GM12878 (cell line): ENCODE data around the gene GPAT3. TPM values are rescaled to one million over a fixed set of nuclear protein-coding genes. Genes with fewer than 3 reads are reported as not detected.

Experiments
- ATAC-seq: fragments of 200-7000 bp; cut with Tn5 transposase; 3 replicates; pipeline ENCODE4 v1.9.1; 2020; ENCODE audit warnings: mild to moderate bottlenecking, moderate library complexity
- BruUV-seq: library from RNA; stranded (reverse); fragments of 400-500 nt; replicated peaks from 2 replicates; lab custom pipeline; 2021; lab: Mats Ljungman, UMichigan
- CTCF ChIA-PET: fragments of 300-600 bp; sonication (Branson Sonifier 250); formaldehyde crosslinking; extraction: SDS; loops from one replicate; lab custom pipeline; 2021; ENCODE audit warnings: inconsistent platforms; lab: Yijun Ruan, JAX
- POLR2A ChIA-PET: fragments of 350-600 bp; formaldehyde crosslinking; extraction: SDS; loops from one replicate; lab custom pipeline; 2021; ENCODE audit warnings: inconsistent platforms; lab: Charles Lee
- RAD21 ChIA-PET: fragments of 300-600 bp; sonication (Branson Sonifier 250); formaldehyde crosslinking; loops from one replicate; lab custom pipeline; 2023; ENCODE audit warnings: antibody characterized with exemption; ENCODE audit not compliant: unreplicated experiment; lab: Charles Lee
- SMC1A ChIA-PET: fragments of 300-600 bp; sonication (Branson Sonifier 250); formaldehyde crosslinking; loops from one replicate; lab custom pipeline; 2023; ENCODE audit not compliant: unreplicated experiment, uncharacterized antibody; lab: Charles Lee
- DNase-seq: peaks from one replicate; pipeline ENCODE4 v3.0.0-alpha.2; 2011; ENCODE audit warnings: low read depth, low spot score
- FAIRE-seq: peaks from 3 replicates; lab custom pipeline; 2011; peaks lifted over from hg19 to GRCh38; lab: Jason Lieb, UNC
- H2AFZ ChIP-seq: 2 replicates; pipeline ENCODE4 v1.6.0; 2011; ENCODE audit warnings: low read depth, low read length, control low read depth; ENCODE audit not compliant: control insufficient read depth
- H3K27ac ChIP-seq: 2 replicates; pipeline ENCODE4 v1.5.1; 2011; ENCODE audit warnings: control low read depth; ENCODE audit not compliant: control insufficient read depth, insufficient read depth
- H3K27me3 ChIP-seq, 2 experiments: replicated peaks in 1 of 2; 2 replicates each; pipeline versions ENCODE4 v1.6.0 to v1.6.1; 2011; ENCODE audit warnings: low read length in 1 of 2; ENCODE audit not compliant: control insufficient read depth in 2 of 2, insufficient read depth in 2 of 2
- H3K36me3 ChIP-seq, 2 experiments: 2 replicates each; pipeline ENCODE4 v1.5.1; 2011; ENCODE audit warnings: low read length in 1 of 2; ENCODE audit not compliant: control insufficient read depth in 2 of 2, insufficient read depth in 2 of 2
- H3K4me1 ChIP-seq: 2 replicates; pipeline ENCODE4 v1.6.1; 2011; ENCODE audit warnings: mild to moderate bottlenecking, low read length, moderate library complexity, mixed read lengths; ENCODE audit not compliant: control insufficient read depth, insufficient read depth
- H3K4me2 ChIP-seq: 2 replicates; pipeline ENCODE4 v1.6.0; 2011; ENCODE audit warnings: control low read depth; ENCODE audit not compliant: control insufficient read depth, insufficient read depth
- H3K4me3 ChIP-seq: fragments of 200-600 bp; sonication (generic); 2 replicates; pipeline ENCODE4 v1.5.1; 2016
- H3K79me2 ChIP-seq: 2 replicates; pipeline ENCODE4 v1.6.0; 2011; ENCODE audit warnings: low read length; ENCODE audit not compliant: control insufficient read depth, insufficient read depth
- H3K9ac ChIP-seq: 2 replicates; pipeline ENCODE4 v1.8.0; 2011; ENCODE audit warnings: low read length, control low read depth, mixed read lengths; ENCODE audit not compliant: control insufficient read depth, insufficient read depth
- H3K9me3 ChIP-seq: replicated peaks from 3 replicates; pipeline ENCODE4 v1.5.1; 2011; ENCODE audit warnings: mild to moderate bottlenecking, low read length; ENCODE audit not compliant: control insufficient read depth, insufficient read depth
- H4K20me1 ChIP-seq: 2 replicates; pipeline ENCODE4 v1.6.0; 2011; ENCODE audit not compliant: control insufficient read depth, insufficient read depth
- EZH2 ChIP-seq: IDR thresholded peaks from 2 replicates; pipeline ENCODE4 v1.6.1; 2012; ENCODE audit warnings: low read depth, mild to moderate bottlenecking, control low read depth, inconsistent platforms, low read length, borderline replicate concordance; ENCODE audit not compliant: control insufficient read depth
- MTA3 ChIP-seq: IDR thresholded peaks from 2 replicates; pipeline ENCODE4 v1.6.1; 2012; ENCODE audit warnings: low read length, inconsistent platforms, borderline replicate concordance
- POU2F2 ChIP-seq: IDR thresholded peaks from 3 replicates; pipeline ENCODE4 v1.6.1; 2011; ENCODE audit warnings: low read depth, mild to moderate bottlenecking, low read length, borderline replicate concordance
- RAD21 ChIP-seq: IDR thresholded peaks from 2 replicates; pipeline ENCODE4 v1.6.1; 2011; ENCODE audit warnings: mild to moderate bottlenecking, low read depth, low read length, moderate library complexity; ENCODE audit not compliant: insufficient read depth
- RUNX3 ChIP-seq: IDR thresholded peaks from 2 replicates; pipeline ENCODE4 v1.6.1; 2012; ENCODE audit warnings: low read length, inconsistent platforms
- SKIL ChIP-seq: fragments of 450-650 bp; IDR thresholded peaks from 2 replicates; pipeline ENCODE4 v1.6.1; 2017; ENCODE audit warnings: mild to moderate bottlenecking, low read depth, inconsistent platforms; ENCODE audit not compliant: poor library complexity, severe bottlenecking
- SMC3 ChIP-seq: IDR thresholded peaks from 2 replicates; pipeline ENCODE4 v1.6.1; 2011; ENCODE audit warnings: low read length, improper control_type of control experiment, borderline replicate concordance
- WGBS: methylation state at CpG from one replicate; pipeline ENCODE4 v1.1.6; 2016; ENCODE audit warnings: low lambda C conversion rate; ENCODE audit not compliant: insufficient replicate concordance, insufficient coverage; ENCODE audit errors: missing lambda C conversion rate; 5-methylcytosine and 5-hydroxymethylcytosine counted together
- in situ Hi-C: fragments of 300-500 bp; cut with MboI; formaldehyde crosslinking; loops from 9 replicates; pipeline ENCODE4 v1.14.3; 2018; ENCODE audit warnings: mixed read lengths
- intact Hi-C: fragments of 100-400 bp; cut with micrococcal nuclease; formaldehyde crosslinking; loops from one replicate; pipeline ENCODE4 v1.14.2; 2022; ENCODE audit not compliant: unreplicated experiment
- polyA plus RNA-seq, 11 experiments: library from polyadenylated mRNA; depleted of rRNA in 4 of 11; unstranded in 6 of 11; stranded (reverse) in 5 of 11; fragments of >200 nt; fragmentation: Nextera tagmentation in 4 of 11; fragmentation: Illumina TruSeq in 1 of 11; extraction: Ambion mirVana in 4 of 11; extraction: Trizol in 1 of 11; gene quantifications; 1 replicate in 1 of 11; 2 replicates in 10 of 11; pipeline versions ENCODE4 v1.2.1 to v1.2.3, GENCODE V29; 2011 to 2016; ENCODE audit warnings: inconsistent platforms in 2 of 11, missing spikeins in 2 of 11, low read depth in 1 of 11
- total RNA-seq, 4 experiments: library from RNA; depleted of rRNA in 3 of 4; stranded (reverse); fragments of >200 nt in 3 of 4; fragmentation: Illumina TruSeq in 1 of 4; extraction: Trizol in 1 of 4; gene quantifications; 2 replicates each; pipeline versions ENCODE4 v1.2.1 to v1.2.3, GENCODE V29; 2013 to 2021
- TF ChIP-seq, protein P1 (sequence below), 3 experiments: IDR thresholded peaks in 2 of 3; conservative IDR thresholded peaks in 1 of 3; 2 replicates each; pipeline ENCODE4 v1.5.1; 2011; ENCODE audit warnings: low read depth in 3 of 3, low read length in 3 of 3, mild to moderate bottlenecking in 3 of 3, control low read depth in 2 of 3, moderate library complexity in 2 of 3, inconsistent platforms in 1 of 3, mixed read lengths in 1 of 3; ENCODE audit not compliant: control insufficient read depth in 2 of 3, insufficient read depth in 1 of 3; ENCODE audit errors: extremely low read depth in 1 of 3
- TF ChIP-seq, protein P2 (sequence below): IDR thresholded peaks from 2 replicates; pipeline ENCODE4 v1.6.1; 2011; ENCODE audit warnings: mild to moderate bottlenecking, low read depth, low read length, moderate library complexity; ENCODE audit not compliant: insufficient replicate concordance
- TF ChIP-seq, protein P3 (sequence below): fragments of 150-350 bp; IDR thresholded peaks from 2 replicates; pipeline ENCODE4 v1.6.1; 2014; ENCODE audit warnings: mild to moderate bottlenecking, low read depth, low read length
- TF ChIP-seq, protein P4 (sequence below): IDR thresholded peaks from 2 replicates; pipeline ENCODE4 v1.6.1; 2012; ENCODE audit warnings: low read depth, low read length, improper control_type of control experiment

Gene GPAT3
- total and polyA plus RNA-seq, 10 of the 15 experiments (the other 5 are each of a cell fraction or from before 2014, with no cell fraction given), result 0.26 to 1.1 (median 0.52) TPM

DNA sequence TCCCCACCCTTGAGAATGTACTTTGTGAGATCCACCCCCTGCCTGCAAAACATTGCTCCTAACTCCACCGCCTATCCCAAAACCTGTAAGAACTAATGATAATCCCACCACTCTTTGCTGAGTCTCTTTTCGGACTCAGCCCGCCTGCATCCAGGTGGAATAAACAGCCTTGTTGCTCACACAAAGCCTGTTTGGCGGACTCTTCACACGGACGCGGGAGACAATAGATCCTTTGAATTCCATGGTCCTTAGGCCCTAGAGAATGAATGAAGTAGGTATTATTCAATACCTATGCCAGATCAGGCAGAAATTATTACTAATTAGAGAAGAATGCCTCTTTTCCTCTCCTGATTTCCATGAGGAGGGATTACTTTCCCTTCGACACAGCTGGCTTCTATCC lies 101.0 kb downstream of the GPAT3 start (continued):
- no peak for TF ChIP-seq SKIL

DNA sequence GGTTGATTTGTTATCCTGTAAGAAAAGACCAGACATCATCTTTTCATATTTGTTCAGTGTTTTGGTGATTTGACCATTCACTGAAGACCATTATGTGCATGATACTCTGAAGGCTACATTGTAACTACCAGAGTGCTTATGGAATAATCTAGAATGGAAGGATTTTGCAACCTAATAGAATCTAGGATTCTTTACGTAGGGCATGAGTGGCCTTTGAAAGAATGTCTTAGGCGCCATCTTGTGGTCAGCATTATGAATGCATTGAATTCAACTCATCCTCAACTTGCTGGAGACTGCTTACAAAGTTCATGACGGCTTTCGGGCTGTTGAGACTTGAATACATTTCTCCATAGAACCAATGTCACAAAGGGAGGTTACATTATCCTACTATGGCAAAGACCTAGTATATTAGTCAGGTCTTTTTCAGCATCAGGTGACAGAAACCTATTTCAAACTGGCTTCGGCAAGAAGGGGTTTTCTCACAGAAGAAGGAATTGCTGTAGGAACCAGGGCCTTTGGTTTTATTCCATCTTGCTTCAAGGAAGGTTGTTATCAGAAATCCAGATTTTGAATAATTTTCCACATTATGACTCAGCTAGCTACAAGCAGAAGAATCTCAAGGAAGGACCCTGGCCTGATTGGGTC lies 104.1 kb downstream of the GPAT3 start:
- FAIRE-seq (peak; percentile 93), DNase-seq (peak; percentile 42), ATAC-seq (peak; percentile 89)
- no peaks in the 10 kb centered on the region for H4K20me1 ChIP-seq
- H3K27ac ChIP-seq, result no peak overlapping the region
- no peaks in the 10 kb centered on the region for H3K79me2 ChIP-seq
- in situ Hi-C loops, result loop anchor here (5.0 to 25.0 kb wide), 2 partner anchors 128 to 578 kb away; no protein-coding TSS in a partner anchor
- no peaks in the 10 kb centered on the region for H3K9me3 ChIP-seq
- H3K27me3 ChIP-seq, result peaks cover 0 to 1% of the 10 kb centered on the region in 2 experiments; a peak in 1 of 4 replicates
- no peaks in the 10 kb centered on the region for H3K4me1 ChIP-seq
- intact Hi-C loops, result loop anchor here (1.0 to 10.0 kb wide), 7 partner anchors 131 to 1335 kb away; partner anchors contain the start of gene COQ2
- H3K4me2 ChIP-seq, result no peak overlapping the region
- ChIA-PET RAD21 (interaction anchor here (0.8 to 1.0 kb wide), 4 partner anchors 12 to 278 kb away, joined by 3 to 4 read pairs (median 3); no protein-coding TSS in a partner anchor), SMC1A (interaction anchor here (0.7 to 1.3 kb wide), 9 partner anchors 29 to 359 kb away, joined by 3 to 14 read pairs (median 4); no protein-coding TSS in a partner anchor), CTCF (interaction anchor here (0.8 to 8.3 kb wide), 14 partner anchors 12 to 358 kb away, joined by 3 to 85 read pairs (median 4); no protein-coding TSS in a partner anchor), POLR2A (no interaction called here)
- no peaks in the 10 kb centered on the region for H3K36me3 ChIP-seq
- H2AFZ ChIP-seq, result no peak overlapping the region; the same call in 1 of the 2 replicates
- no TSS peak for BruUV-seq
- no peak overlapping the region for H3K9ac ChIP-seq
- no peak overlapping the region for H3K4me3 ChIP-seq
- WGBS, result 15% methylated on average over 5 of the region's 5 CpGs
- TF ChIP-seq EZH2 (no peak), POU2F2 (0 out of 3 replicates have a peak, but pooled peaks have one; percentile 40), SMC3 (peak; percentile 90), MTA3 (no peak), RAD21 (peak; percentile 89), RUNX3 (peak; percentile 27; the same call in 1 of the 2 replicates)
- TF ChIP-seq, protein P1, sequence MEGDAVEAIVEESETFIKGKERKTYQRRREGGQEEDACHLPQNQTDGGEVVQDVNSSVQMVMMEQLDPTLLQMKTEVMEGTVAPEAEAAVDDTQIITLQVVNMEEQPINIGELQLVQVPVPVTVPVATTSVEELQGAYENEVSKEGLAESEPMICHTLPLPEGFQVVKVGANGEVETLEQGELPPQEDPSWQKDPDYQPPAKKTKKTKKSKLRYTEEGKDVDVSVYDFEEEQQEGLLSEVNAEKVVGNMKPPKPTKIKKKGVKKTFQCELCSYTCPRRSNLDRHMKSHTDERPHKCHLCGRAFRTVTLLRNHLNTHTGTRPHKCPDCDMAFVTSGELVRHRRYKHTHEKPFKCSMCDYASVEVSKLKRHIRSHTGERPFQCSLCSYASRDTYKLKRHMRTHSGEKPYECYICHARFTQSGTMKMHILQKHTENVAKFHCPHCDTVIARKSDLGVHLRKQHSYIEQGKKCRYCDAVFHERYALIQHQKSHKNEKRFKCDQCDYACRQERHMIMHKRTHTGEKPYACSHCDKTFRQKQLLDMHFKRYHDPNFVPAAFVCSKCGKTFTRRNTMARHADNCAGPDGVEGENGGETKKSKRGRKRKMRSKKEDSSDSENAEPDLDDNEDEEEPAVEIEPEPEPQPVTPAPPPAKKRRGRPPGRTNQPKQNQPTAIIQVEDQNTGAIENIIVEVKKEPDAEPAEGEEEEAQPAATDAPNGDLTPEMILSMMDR (IDR thresholded peaks at IDR 0.05 in 2 of 3, conservative IDR thresholded peaks at IDR 0.05 in 1 of 3; ENCODE audit: control insufficient read depth in 2 of 3, extremely low read depth in 1 of 3, insufficient read depth in 1 of 3, low read depth in 3 of 3, low read length in 3 of 3), result peak; percentile 67 to 90 (median 80)
- TF ChIP-seq, protein P2, sequence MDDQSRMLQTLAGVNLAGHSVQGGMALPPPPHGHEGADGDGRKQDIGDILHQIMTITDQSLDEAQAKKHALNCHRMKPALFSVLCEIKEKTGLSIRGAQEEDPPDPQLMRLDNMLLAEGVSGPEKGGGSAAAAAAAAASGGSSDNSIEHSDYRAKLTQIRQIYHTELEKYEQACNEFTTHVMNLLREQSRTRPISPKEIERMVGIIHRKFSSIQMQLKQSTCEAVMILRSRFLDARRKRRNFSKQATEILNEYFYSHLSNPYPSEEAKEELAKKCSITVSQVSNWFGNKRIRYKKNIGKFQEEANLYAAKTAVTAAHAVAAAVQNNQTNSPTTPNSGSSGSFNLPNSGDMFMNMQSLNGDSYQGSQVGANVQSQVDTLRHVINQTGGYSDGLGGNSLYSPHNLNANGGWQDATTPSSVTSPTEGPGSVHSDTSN, result no peak
- TF ChIP-seq, protein P3, sequence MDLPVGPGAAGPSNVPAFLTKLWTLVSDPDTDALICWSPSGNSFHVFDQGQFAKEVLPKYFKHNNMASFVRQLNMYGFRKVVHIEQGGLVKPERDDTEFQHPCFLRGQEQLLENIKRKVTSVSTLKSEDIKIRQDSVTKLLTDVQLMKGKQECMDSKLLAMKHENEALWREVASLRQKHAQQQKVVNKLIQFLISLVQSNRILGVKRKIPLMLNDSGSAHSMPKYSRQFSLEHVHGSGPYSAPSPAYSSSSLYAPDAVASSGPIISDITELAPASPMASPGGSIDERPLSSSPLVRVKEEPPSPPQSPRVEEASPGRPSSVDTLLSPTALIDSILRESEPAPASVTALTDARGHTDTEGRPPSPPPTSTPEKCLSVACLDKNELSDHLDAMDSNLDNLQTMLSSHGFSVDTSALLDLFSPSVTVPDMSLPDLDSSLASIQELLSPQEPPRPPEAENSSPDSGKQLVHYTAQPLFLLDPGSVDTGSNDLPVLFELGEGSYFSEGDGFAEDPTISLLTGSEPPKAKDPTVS, result 0 out of 2 replicates have a peak, but pooled peaks have one; percentile 31
- TF ChIP-seq, protein P4, sequence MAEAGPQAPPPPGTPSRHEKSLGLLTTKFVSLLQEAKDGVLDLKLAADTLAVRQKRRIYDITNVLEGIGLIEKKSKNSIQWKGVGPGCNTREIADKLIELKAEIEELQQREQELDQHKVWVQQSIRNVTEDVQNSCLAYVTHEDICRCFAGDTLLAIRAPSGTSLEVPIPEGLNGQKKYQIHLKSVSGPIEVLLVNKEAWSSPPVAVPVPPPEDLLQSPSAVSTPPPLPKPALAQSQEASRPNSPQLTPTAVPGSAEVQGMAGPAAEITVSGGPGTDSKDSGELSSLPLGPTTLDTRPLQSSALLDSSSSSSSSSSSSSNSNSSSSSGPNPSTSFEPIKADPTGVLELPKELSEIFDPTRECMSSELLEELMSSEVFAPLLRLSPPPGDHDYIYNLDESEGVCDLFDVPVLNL, result no peak
